HG03439 (cell line): ENCODE results near the gene NRP2.

ENCODE experiments used
- ATAC-seq: cut with Tn5 transposase; IDR thresholded peaks from one replicate; pipeline ENCODE4 v1.9.1; 2021; ENCODE audit warnings: mild to moderate bottlenecking, moderate library complexity; ENCODE audit not compliant: unreplicated experiment

Gene NRP2

GRCh38 chr2:205800224-205800623 lies 117.9 kb downstream of the NRP2 start:
- no peak for ATAC-seq

DNA sequence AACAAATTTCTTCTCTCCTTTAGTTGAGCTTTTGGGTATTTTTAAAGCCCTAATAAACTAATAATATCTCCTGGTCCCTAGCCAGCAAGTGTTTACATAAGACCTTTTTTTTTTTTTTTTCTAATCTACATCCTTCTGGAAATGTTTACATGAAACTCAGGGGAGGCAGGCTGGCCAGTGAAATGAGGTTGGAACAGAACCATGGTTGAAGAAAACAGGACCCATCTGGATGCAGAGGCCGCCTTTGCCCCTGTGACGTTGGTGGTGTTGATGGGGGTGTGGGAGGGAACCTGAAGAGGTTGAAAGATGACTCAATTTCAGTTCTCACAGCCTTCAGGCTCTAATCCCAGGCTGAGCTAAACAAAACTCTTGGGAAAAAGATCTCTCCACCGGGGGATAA lies 118.5 kb downstream of the NRP2 start:
- ATAC-seq, result no peak

GRCh38 chr2:205802065-205802464 lies 119.8 kb downstream of the NRP2 start:
- no peak for ATAC-seq

GRCh38 chr2:205802941-205803340 lies 120.6 kb downstream of the NRP2 start:
- ATAC-seq, result no peak

- no peak for ATAC-seq
Measured at GRCh38 chr2:205803500-205803899, 121.2 kb downstream of the NRP2 start.

- ATAC-seq, result no peak
Measured at GRCh38 chr2:205805136-205805535, 122.8 kb downstream of the NRP2 start.

DNA sequence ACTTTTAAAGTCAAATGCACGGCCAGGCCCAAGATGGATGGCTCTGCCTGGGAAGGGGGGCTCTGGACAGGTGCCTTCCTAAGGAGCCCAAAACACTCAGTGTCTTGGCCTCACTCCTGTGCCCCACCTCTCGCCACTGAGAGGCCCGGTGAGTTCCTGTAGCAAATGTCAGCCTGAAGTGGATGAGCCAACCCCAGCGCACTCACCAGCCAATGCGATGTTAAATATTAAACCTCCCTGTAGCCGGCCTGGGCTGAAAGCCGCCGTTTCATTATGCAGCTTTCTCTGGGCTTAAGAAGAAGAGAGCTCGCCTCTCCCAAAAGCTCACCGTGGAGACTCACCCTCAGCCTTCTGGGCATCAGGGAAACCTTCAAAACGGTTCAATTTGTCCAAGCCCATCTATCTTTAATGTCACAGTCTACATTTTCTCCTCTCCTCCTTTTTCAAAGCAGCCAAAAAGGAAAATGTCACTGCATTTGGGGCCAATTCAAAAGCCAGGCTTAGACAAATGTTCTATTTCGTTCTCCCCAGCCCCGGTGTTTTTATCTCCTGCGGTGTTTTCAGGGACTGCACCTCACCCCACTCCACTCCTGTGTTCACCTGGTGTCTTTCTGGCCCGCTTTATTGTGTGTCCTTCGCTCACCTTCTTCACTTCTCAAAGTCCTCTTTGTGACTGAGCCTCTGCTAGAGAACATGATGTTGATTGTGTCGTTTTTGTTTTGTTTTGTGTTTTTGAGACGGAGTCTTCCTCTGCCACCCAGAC lies 124.0 kb downstream of the NRP2 start:
- ATAC-seq, result no peak

DNA sequence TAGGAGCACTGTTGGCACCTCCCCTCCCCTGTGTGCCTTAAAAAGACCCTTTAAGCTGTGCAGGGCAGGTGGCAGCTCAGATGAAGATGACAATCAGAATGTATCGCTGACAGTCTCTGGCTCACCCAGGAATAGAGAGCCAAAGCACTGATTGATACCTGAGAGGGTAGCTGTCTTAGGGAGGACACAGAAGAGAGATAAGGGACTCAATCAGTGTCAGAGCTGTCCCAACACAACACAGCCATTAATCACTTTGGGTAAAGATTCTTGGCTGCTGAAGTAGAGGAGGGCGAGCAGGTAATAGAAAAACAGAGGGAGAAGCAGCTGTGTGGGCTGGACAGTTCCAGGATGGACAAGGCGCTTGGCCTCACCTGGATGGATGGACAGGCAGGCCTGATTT lies 124.9 kb downstream of the NRP2 start:
- ATAC-seq, result no peak

GRCh38 chr2:205807758-205808157 lies 125.5 kb downstream of the NRP2 start:
- ATAC-seq, result no peak

GRCh38 chr2:205808486-205809121 lies 126.3 kb downstream of the NRP2 start:
- ATAC-seq, result no peak

DNA sequence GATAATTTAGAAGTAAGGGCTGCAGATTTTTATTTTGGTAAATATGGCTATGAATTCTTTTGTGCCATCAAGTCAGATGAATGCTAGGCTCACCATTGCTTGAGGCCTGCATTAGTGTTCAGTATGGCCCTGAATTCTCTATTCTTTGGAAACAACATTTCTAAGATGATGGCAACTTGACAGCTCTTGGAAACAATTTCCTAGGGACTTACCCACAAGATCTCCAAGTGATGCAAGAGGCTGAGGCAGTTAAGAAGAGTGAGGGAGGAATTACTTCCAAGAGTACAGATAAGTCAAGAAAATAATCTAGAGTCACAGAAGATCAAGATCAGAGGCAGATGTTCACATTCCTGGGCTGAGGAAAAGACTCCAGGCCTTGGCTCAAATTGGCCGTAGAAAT lies 129.1 kb downstream of the NRP2 start:
- ATAC-seq, result no peak

DNA sequence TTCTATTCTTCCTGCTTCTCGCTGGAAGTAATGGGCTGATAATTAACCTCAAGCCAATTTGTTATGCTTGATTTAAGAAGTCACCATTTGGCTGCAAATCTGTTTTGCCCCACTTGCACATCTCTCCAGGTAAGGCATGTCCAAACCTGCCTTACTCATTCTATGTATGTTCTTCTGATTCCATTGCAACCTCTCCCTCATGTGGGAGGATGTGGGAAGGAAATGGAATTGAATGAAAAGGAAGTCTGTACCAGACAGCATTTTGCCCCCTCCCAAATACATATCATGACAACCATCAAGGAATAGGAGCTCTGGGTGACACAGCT lies 131.7 kb downstream of the NRP2 start:
- ATAC-seq, result no peak

DNA sequence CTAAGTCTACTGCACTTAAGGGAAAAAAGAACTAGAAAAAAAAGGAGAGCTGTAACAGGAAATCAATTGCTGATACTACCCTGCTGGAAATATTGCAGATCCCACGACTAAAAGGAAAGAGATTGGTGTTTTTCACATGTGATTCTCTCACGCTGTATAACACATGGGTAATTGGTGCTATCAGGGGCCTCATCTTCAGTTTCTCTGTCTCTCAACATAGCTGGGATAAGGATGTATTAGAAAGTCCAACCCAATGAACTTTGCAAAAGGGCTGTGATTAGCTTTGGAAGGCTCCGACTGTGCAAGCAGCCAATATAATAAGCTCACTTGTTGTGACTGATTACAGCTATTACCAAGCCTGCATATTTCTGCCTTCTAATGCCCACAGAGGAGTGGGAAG lies 133.4 kb downstream of the NRP2 start:
- ATAC-seq, result no peak

- ATAC-seq, result no peak
Measured at GRCh38 chr2:205816268-205816667, 134.0 kb downstream of the NRP2 start.

- no peak for ATAC-seq
Measured at GRCh38 chr2:205822579-205822978, 140.3 kb downstream of the NRP2 start.

DNA sequence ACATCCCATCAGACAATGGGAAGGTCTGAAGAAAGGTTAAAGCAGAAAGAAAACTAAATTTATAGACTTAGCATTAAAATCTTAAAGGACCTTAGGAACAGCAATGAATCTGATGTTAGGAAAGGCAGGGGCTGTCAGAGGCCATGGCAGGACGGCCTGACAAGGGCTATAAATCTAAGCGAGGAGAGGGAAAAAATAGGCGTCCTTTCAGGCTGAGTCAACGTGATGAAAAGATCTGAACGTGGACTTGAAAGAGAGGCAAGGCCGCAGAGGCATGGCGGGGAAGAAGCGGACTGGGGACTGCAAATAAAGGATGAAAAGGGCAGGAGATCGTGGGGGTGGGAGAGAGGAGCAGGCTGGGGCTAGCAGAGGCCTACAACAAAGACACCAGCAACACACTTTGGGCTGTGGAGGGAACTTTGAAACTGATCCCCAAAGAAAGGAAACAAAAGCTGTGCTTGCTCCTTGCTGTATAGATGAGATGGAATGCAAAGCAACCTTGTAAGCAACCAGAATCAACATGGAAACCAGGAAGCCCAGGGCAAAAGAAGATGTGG lies 145.6 kb downstream of the NRP2 start:
- ATAC-seq, result no peak

DNA sequence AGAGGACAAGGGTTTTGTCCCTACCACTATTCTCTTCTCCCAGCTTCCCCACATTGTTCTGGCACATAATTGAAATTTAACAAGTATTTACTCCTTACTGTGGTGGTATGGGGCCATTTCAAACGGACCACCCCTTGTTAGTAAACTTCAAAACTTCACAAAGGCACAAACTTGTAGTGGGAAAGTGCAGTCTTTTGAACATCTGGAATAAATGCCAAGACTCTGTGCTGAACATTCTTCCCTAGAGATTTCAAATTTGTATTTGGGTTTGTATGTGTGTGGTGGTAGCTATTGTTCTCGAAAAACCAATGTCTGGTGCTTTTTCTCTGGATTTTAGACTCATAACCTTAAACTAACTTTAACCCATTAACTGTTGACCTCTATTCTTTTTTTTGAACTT lies 151.6 kb downstream of the NRP2 start:
- no peak for ATAC-seq

DNA sequence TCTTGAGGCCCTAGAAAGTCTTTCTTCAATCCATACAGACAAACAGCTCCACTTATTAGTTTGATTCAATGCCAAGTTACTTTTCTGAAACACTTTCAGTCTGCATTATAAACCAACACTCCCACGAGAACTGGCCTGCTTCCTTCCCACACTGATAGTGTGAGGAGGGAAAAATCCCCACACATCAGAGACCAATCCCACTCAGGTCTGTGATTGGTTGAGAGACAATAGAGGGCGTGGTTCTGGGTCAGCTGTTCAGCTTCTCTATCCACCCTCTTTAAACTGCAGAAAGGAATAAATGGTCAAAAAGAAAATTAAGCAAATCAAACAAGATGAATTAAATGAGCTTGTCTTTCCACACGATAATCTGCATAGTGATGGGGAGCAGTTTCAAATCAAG lies 152.5 kb downstream of the NRP2 start:
- no peak for ATAC-seq

GRCh38 chr2:205835251-205835791 lies 153.0 kb downstream of the NRP2 start:
- ATAC-seq, result no peak

GRCh38 chr2:205835923-205836322 lies 153.6 kb downstream of the NRP2 start:
- ATAC-seq, result no peak

GRCh38 chr2:205836477-205837221 lies 154.3 kb downstream of the NRP2 start:
- no peak for ATAC-seq

DNA sequence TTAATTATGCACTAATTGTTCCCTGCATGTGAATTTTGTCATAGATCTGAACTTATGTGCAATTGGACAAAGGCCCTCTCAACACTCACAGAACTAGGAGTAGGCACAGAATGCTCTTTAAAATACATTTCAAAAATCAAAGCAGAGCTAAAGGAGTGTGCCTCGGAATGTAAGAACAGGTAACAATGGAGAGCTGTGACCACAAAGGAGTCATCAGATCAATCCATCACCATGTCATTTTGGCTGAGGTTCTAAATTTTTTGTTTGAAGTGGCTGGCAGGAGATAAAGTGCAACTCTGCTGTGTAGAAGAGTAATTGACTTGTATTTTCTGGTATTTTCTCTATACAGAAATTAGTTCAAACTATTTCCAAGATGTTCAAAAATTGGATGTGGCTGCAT lies 155.4 kb downstream of the NRP2 start:
- no peak for ATAC-seq
